H9 (cell line): ENCODE data around the gene EML5. TPM values are rescaled to one million over a fixed set of nuclear protein-coding genes. Genes with fewer than 3 reads are reported as not detected.

ENCODE experiments used
- DNase-seq: peaks from one replicate; pipeline ENCODE4 v3.0.0-alpha.2; 2017
- H2AFZ ChIP-seq: one replicate; pipeline ENCODE4 v1.6.1; 2013; ENCODE audit warnings: mild to moderate bottlenecking, low read length, control low read depth, moderate library complexity
- H2AK5ac ChIP-seq: 2 replicates; pipeline ENCODE4 v1.6.1; 2013; ENCODE audit warnings: low read length, control low read depth, mixed read lengths; ENCODE audit not compliant: insufficient read length
- H2BK120ac ChIP-seq: one replicate; pipeline ENCODE4 v1.6.1; 2013; ENCODE audit warnings: low read depth, mild to moderate bottlenecking, low read length, control low read depth, inconsistent platforms; ENCODE audit not compliant: poor library complexity, severe bottlenecking
- H2BK12ac ChIP-seq: 2 replicates; pipeline ENCODE4 v1.6.1; 2013; ENCODE audit warnings: low read length, control low read depth, mixed read lengths, low read depth; ENCODE audit not compliant: insufficient read length
- H2BK15ac ChIP-seq: 2 replicates; pipeline ENCODE4 v1.6.1; 2013; ENCODE audit warnings: low read depth, low read length, control low read depth
- H2BK20ac ChIP-seq: one replicate; pipeline ENCODE4 v1.6.1; 2013; ENCODE audit warnings: low read depth, mild to moderate bottlenecking, low read length, control low read depth, inconsistent platforms; ENCODE audit not compliant: poor library complexity, severe bottlenecking
- H2BK5ac ChIP-seq: 2 replicates; pipeline ENCODE4 v1.6.1; 2013; ENCODE audit warnings: low read length, control low read depth, mixed read lengths; ENCODE audit not compliant: insufficient read length
- H3K14ac ChIP-seq: 2 replicates; pipeline ENCODE4 v1.6.1; 2013; ENCODE audit warnings: low read length, control low read depth; ENCODE audit not compliant: insufficient read depth
- H3K18ac ChIP-seq: 2 replicates; pipeline ENCODE4 v1.6.1; 2013; ENCODE audit warnings: low read depth, mild to moderate bottlenecking, mixed read lengths, low read length, control low read depth; ENCODE audit not compliant: insufficient read length
- H3K23ac ChIP-seq: 2 replicates; pipeline ENCODE4 v1.6.1; 2013; ENCODE audit warnings: low read length, control low read depth, mixed read lengths, low read depth; ENCODE audit not compliant: insufficient read length
- H3K23me2 ChIP-seq: 2 replicates; pipeline ENCODE4 v1.6.1; 2013; ENCODE audit warnings: low read depth, mild to moderate bottlenecking, mixed read lengths, low read length, control low read depth; ENCODE audit not compliant: insufficient read length, poor library complexity, severe bottlenecking
- H3K27ac ChIP-seq: 2 replicates; pipeline ENCODE4 v1.5.1; 2013; ENCODE audit warnings: low read length, control low read depth, mixed read lengths, low read depth; ENCODE audit not compliant: insufficient read length
- H3K27me3 ChIP-seq: 2 replicates; pipeline ENCODE4 v1.6.1; 2013; ENCODE audit warnings: low read length, control low read depth, inconsistent platforms; ENCODE audit not compliant: insufficient read depth
- H3K4ac ChIP-seq: 2 replicates; pipeline ENCODE4 v1.6.1; 2013; ENCODE audit warnings: low read depth, mild to moderate bottlenecking, control low read depth, inconsistent platforms, low read length, moderate library complexity
- H3K4me1 ChIP-seq: 2 replicates; pipeline ENCODE4 v1.6.1; 2013; ENCODE audit warnings: low read length, control low read depth, inconsistent platforms; ENCODE audit not compliant: insufficient read depth
- H3K4me2 ChIP-seq: 2 replicates; pipeline ENCODE4 v1.6.1; 2013; ENCODE audit warnings: low read length, control low read depth, mixed read lengths; ENCODE audit not compliant: insufficient read length, insufficient read depth
- H3K56ac ChIP-seq: 2 replicates; pipeline ENCODE4 v1.6.1; 2013; ENCODE audit warnings: low read depth, mild to moderate bottlenecking, mixed read lengths, low read length, control low read depth; ENCODE audit not compliant: insufficient read length
- H3K79me1 ChIP-seq: 2 replicates; pipeline ENCODE4 v1.6.1; 2013; ENCODE audit warnings: low read depth, mild to moderate bottlenecking, moderate library complexity, low read length, control low read depth, inconsistent platforms; ENCODE audit not compliant: insufficient read depth, poor library complexity, severe bottlenecking
- H3K79me2 ChIP-seq: 2 replicates; pipeline ENCODE4 v1.6.1; 2013; ENCODE audit warnings: low read length, control low read depth, inconsistent platforms; ENCODE audit not compliant: insufficient read depth
- H3K9ac ChIP-seq: 2 replicates; pipeline ENCODE4 v1.6.1; 2013; ENCODE audit warnings: low read length, control low read depth, mixed read lengths; ENCODE audit not compliant: insufficient read length; ENCODE audit errors: extremely low read depth
- H3K9me3 ChIP-seq: one replicate; pipeline ENCODE4 v1.6.1; 2013; ENCODE audit warnings: low read depth, low read length, inconsistent platforms; ENCODE audit not compliant: control insufficient read depth
- H3T11ph ChIP-seq: one replicate; pipeline ENCODE4 v1.6.1; 2013; ENCODE audit warnings: mild to moderate bottlenecking, low read length, control low read depth, inconsistent platforms
- H4K20me1 ChIP-seq: one replicate; pipeline ENCODE4 v1.6.1; 2013; ENCODE audit not compliant: control insufficient read depth, insufficient read length, insufficient read depth
- H4K5ac ChIP-seq: 2 replicates; pipeline ENCODE4 v1.6.1; 2013; ENCODE audit warnings: low read depth, mild to moderate bottlenecking, mixed read lengths, low read length, control low read depth; ENCODE audit not compliant: insufficient read length
- H4K8ac ChIP-seq: replicated peaks from 2 replicates; pipeline ENCODE4 v1.6.1; 2013; ENCODE audit warnings: low read length, control low read depth, mixed read lengths, low read depth; ENCODE audit not compliant: insufficient read length
- H4K91ac ChIP-seq: 2 replicates; pipeline ENCODE4 v1.6.1; 2013; ENCODE audit warnings: low read depth, mild to moderate bottlenecking, moderate library complexity, mixed read lengths, low read length, control low read depth; ENCODE audit not compliant: insufficient read length
- H3K27ac Mint-ChIP-seq, 3 experiments: 2 replicates in 2 of 3; 3 replicates in 1 of 3; pipeline ENCODE4 v1.8.0; 2020 to 2021; ENCODE audit warnings: mixed read lengths in 3 of 3, mild to moderate bottlenecking in 1 of 3, moderate library complexity in 1 of 3
- H3K27me3 Mint-ChIP-seq: 2 replicates; pipeline ENCODE4 v1.8.0; 2021; ENCODE audit warnings: low read depth, mild to moderate bottlenecking, moderate library complexity, mixed read lengths
- H3K36me3 Mint-ChIP-seq, 3 experiments: 2 replicates in 2 of 3; 3 replicates in 1 of 3; pipeline ENCODE4 v1.8.0; 2020 to 2021; ENCODE audit warnings: low read depth in 3 of 3, mixed read lengths in 3 of 3; ENCODE audit not compliant: insufficient read depth in 1 of 3
- H3K4me1 Mint-ChIP-seq, 2 experiments: 2 replicates each; pipeline ENCODE4 v1.8.0; 2020; ENCODE audit warnings: mixed read lengths in 2 of 2
- H3K4me3 Mint-ChIP-seq, 2 experiments: 2 replicates in 1 of 2; 3 replicates in 1 of 2; pipeline ENCODE4 v1.8.0; 2020 to 2021; ENCODE audit warnings: mild to moderate bottlenecking in 2 of 2, mixed read lengths in 2 of 2, moderate library complexity in 1 of 2
- H3K9me3 Mint-ChIP-seq, 2 experiments: 2 replicates in 1 of 2; 3 replicates in 1 of 2; pipeline ENCODE4 v1.8.0; 2020; ENCODE audit warnings: mild to moderate bottlenecking in 2 of 2, mixed read lengths in 2 of 2, moderate library complexity in 1 of 2
- WGBS: extraction: QIAGEN DNeasy Blood & Tissue Kit; methylation state at CpG from one replicate; pipeline ENCODE4 v1.1.7; 2013; ENCODE audit warnings: missing lambda C conversion rate, low lambda C conversion rate, mixed read lengths; ENCODE audit not compliant: insufficient read length; ENCODE audit errors: extremely low coverage; 5-methylcytosine and 5-hydroxymethylcytosine counted together
- total RNA-seq: library from RNA; stranded (reverse); gene quantifications from 2 replicates; pipeline ENCODE4 v1.2.1, GENCODE V29; 2021
- TF ChIP-seq, protein P1 (sequence below): fragments of 200-600 bp; sonication (generic); conservative IDR thresholded peaks from 3 replicates; pipeline ENCODE4 v1.8.0; 2021; ENCODE audit warnings: antibody characterized with exemption, mild to moderate bottlenecking

Gene EML5
- total RNA-seq, 1 experiment from 2014 or later = 0.81 TPM

DNA sequence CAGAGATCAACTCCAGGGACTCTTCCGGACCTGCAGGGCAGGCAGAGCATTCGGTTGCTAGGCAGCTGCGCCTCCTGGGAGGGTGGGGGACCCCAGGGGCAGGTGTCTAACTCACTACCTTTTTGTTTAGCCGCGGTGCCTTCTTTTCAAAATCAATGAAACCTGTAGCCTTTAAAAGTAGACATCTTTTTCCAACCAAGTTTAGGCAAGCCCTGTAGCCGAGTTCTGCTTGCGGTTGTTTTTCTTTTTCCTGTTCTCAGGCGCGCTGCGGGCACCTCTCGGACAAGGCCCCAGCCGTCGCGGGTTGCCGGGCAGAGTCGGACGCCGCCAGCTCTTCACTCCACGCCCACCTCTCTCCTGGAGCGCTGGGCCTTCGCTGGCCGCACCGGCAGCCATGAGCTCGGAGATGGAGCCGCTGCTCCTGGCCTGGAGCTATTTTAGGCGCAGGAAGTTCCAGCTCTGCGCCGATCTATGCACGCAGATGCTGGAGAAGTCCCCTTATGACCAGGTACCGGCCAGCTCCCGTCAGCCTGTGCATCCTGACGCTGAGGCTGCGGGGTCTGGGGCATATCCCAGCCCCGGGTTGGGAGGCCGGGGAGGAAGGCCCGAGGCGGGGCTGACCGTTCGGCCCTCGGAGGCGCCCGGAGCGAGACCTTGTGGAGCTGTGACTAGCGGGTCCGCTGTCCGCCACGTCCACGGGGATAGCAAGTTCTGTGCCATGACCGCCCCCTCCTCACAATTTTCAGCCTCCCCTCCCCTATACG is 31.7 kb upstream of the EML5 start, which contains the start of gene TTC8:
TTC8 (plus strand) TSS at position 338 of the 764 bp plus-strand sequence; CDS start at position 395, 57 bp downstream.
- Histone ChIP-seq H3K4me1 (no peaks in the 10 kb centered on the region), H4K5ac (no peak within 1 kb of the TSS), H2BK15ac (no peak within 1 kb of the TSS), H4K8ac (no peak within 1 kb of the TSS), H3K27ac (no peak within 1 kb of the TSS), H4K20me1 (no peaks in the 10 kb centered on the region), H2BK120ac (no peak within 1 kb of the TSS), H3K23me2 (peaks cover 11% of the 10 kb centered on the region), H4K91ac (no peak within 1 kb of the TSS), H2BK20ac (no peak within 1 kb of the TSS), H3K23ac (no peak within 1 kb of the TSS), H3K4ac (no peak within 1 kb of the TSS), H3K79me1 (no peaks in the 10 kb centered on the region), H3K9ac (peak within 1 kb of the TSS; percentile 88), H3K79me2 (no peaks in the 10 kb centered on the region), H3K4me2 (peak within 1 kb of the TSS; percentile 80), H3K18ac (peak within 1 kb of the TSS; percentile 84), H2BK12ac (no peak within 1 kb of the TSS), H2BK5ac (no peak within 1 kb of the TSS), H3K9me3 (no peaks in the 10 kb centered on the region), H3K27me3 (no peaks in the 10 kb centered on the region), H3K56ac (no peak within 1 kb of the TSS), H3T11ph (no peak within 1 kb of the TSS), H2AFZ (peak within 1 kb of the TSS; percentile 97), H2AK5ac (no peak within 1 kb of the TSS), H3K14ac (peak within 1 kb of the TSS; percentile 88)
- no CpG with 5 or more reads among the region's 50 CpGs for WGBS
- Mint-ChIP-seq H3K4me1 (peaks cover 12 to 13% of the 10 kb centered on the region in 2 experiments), H3K27ac (peak within 1 kb of the TSS; percentile 99 to 100 (median 99)), H3K27me3 (peaks cover 9% of the 10 kb centered on the region), H3K36me3 (no peaks in the 10 kb centered on the region), H3K9me3 (no peaks in the 10 kb centered on the region), H3K4me3 (peak within 1 kb of the TSS; percentile 77 to 84)
- DNase-seq = peak; percentile 89
- TF ChIP-seq, protein P1, sequence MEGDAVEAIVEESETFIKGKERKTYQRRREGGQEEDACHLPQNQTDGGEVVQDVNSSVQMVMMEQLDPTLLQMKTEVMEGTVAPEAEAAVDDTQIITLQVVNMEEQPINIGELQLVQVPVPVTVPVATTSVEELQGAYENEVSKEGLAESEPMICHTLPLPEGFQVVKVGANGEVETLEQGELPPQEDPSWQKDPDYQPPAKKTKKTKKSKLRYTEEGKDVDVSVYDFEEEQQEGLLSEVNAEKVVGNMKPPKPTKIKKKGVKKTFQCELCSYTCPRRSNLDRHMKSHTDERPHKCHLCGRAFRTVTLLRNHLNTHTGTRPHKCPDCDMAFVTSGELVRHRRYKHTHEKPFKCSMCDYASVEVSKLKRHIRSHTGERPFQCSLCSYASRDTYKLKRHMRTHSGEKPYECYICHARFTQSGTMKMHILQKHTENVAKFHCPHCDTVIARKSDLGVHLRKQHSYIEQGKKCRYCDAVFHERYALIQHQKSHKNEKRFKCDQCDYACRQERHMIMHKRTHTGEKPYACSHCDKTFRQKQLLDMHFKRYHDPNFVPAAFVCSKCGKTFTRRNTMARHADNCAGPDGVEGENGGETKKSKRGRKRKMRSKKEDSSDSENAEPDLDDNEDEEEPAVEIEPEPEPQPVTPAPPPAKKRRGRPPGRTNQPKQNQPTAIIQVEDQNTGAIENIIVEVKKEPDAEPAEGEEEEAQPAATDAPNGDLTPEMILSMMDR = no peak
